Ishikawa (cell line): ENCODE data around the gene ANKIB1.

ENCODE experiments used
- EP300 ChIP-seq: IDR thresholded peaks from 2 replicates; pipeline ENCODE4 v1.6.1; 2012; ENCODE audit warnings: borderline replicate concordance
- FOXM1 ChIP-seq: IDR thresholded peaks from 2 replicates; pipeline ENCODE4 v1.6.1; 2012; ENCODE audit warnings: low read depth, borderline replicate concordance
- MAX ChIP-seq: IDR thresholded peaks from 2 replicates; pipeline ENCODE4 v1.6.1; 2012
- NFIC ChIP-seq: IDR thresholded peaks from 2 replicates; pipeline ENCODE4 v1.6.1; 2012
- RAD21 ChIP-seq: IDR thresholded peaks from 2 replicates; pipeline ENCODE4 v1.6.1; 2012; ENCODE audit warnings: low read depth
- TAF1 ChIP-seq: IDR thresholded peaks from 2 replicates; pipeline ENCODE4 v1.6.1; 2012; ENCODE audit warnings: low read depth, mild to moderate bottlenecking
- TCF12 ChIP-seq: IDR thresholded peaks from 2 replicates; pipeline ENCODE4 v1.6.1; 2012; ENCODE audit warnings: low read depth
- TEAD4 ChIP-seq: IDR thresholded peaks from 2 replicates; pipeline ENCODE4 v1.6.1; 2012
- TF ChIP-seq, protein P1 (sequence below): IDR thresholded peaks from 2 replicates; pipeline ENCODE4 v1.6.1; 2012; ENCODE audit warnings: low read depth, mild to moderate bottlenecking

DNA sequence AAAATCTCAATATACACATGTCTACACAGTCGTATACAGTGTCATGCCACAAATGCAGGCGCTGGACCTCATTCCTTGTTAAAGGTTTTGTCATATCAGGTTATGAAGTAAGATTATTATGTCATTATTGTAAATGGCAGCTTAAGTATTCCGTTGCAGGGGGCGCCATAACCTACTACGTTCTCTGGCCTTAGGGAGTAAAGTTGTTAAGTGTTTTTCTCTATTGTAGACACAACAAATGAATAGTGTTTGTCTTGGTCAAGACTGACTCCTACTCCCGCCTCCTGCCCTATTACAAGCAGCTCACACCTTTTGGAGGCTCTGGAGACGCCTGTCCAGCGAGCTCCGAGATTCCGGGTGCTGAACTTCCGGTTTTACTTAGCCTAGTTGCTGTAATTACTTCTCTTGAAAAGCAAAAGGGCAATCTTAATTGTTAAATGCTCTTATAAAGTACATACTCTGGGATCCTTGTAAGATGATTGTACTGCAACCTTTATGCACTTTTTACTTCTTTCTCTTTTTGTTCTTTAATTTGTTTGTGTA is 202.5 kb downstream of the ANKIB1 start:
- TF ChIP-seq TCF12 (no peak), FOXM1 (no peak), EP300 (no peak), TEAD4 (no peak), NFIC (no peak), RAD21 (no peak), MAX (no peak), TAF1 (no peak)
- TF ChIP-seq, protein P1, sequence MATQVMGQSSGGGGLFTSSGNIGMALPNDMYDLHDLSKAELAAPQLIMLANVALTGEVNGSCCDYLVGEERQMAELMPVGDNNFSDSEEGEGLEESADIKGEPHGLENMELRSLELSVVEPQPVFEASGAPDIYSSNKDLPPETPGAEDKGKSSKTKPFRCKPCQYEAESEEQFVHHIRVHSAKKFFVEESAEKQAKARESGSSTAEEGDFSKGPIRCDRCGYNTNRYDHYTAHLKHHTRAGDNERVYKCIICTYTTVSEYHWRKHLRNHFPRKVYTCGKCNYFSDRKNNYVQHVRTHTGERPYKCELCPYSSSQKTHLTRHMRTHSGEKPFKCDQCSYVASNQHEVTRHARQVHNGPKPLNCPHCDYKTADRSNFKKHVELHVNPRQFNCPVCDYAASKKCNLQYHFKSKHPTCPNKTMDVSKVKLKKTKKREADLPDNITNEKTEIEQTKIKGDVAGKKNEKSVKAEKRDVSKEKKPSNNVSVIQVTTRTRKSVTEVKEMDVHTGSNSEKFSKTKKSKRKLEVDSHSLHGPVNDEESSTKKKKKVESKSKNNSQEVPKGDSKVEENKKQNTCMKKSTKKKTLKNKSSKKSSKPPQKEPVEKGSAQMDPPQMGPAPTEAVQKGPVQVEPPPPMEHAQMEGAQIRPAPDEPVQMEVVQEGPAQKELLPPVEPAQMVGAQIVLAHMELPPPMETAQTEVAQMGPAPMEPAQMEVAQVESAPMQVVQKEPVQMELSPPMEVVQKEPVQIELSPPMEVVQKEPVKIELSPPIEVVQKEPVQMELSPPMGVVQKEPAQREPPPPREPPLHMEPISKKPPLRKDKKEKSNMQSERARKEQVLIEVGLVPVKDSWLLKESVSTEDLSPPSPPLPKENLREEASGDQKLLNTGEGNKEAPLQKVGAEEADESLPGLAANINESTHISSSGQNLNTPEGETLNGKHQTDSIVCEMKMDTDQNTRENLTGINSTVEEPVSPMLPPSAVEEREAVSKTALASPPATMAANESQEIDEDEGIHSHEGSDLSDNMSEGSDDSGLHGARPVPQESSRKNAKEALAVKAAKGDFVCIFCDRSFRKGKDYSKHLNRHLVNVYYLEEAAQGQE: no peak
